LNCAP (cell line): Measurements from ENCODE around the gene IRX2.

Experiments
- CTCF ChIP-seq: fragments of 450-650 bp; IDR thresholded peaks from 2 replicates; pipeline ENCODE4 v1.5.1; 2017; ENCODE audit warnings: mild to moderate bottlenecking

The IRX2 gene

DNA sequence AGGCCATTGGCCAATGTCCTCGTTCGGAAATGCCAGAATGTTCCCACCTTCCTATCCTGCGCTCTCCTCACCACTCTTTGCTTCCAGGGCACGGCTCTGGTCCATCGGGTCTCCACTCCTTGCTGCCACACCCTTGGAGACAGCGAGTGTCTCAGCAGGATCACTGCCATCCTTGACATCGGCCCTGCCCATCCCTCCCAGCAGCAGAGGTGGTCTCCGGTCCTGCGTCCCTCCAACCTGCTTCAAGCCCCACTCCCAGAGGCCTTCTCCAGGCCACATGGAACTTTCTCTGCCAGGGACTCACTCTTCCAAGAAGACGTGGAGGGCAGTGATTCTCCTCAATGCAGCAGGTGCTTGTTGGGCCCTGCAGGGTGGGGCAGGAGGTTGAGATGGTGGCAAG lies 42.7 kb downstream of the IRX2 start:
- TF ChIP-seq CTCF, result no peak

GRCh38 chr5:2708132-2708531 lies 43.3 kb downstream of the IRX2 start:
- TF ChIP-seq CTCF, result no peak

DNA sequence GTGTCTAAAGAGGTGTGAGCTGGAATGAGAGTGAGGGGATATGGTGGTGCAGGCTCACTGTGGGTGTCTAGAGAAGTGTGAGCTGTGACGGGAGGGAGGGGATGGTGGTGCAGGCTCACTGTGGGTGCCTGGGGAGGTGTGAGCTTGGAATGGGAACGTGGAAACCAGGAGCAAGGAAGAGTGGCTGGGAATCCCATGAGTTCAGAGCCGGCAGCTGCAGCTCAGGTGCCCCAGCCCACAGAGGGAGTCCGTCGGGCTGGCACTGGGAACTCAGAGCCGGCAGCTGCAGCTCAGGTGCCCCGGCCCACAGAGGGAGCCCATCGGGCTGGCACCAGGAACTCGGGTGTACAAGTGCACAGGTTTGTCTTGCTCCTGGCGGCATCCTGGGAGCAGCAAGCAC lies 45.6 kb downstream of the IRX2 start:
- no peak for TF ChIP-seq CTCF

GRCh38 chr5:2704806-2705645 lies 46.5 kb downstream of the IRX2 start:
- no peak for TF ChIP-seq CTCF

- TF ChIP-seq CTCF, result no peak
Measured at GRCh38 chr5:2704111-2704510, 47.4 kb downstream of the IRX2 start.

DNA sequence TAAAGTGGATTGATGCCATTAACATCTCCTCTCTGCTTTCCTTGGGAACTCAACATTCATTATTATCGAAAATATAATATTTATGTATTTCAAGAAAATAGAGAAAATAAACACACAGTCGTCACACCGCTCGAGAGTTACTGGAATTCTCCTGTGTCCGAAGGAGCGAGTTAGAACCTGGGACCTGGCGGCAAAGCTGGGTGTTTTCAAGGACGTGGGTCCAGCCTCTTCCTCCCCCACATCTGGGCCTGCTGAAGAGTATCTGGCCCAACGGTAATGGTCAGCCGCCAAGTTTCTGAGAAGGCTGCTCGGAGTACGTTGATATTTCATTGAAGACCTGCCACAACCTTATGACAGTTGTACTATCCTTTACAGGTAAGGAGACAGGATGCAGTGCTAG lies 47.9 kb downstream of the IRX2 start:
- no peak for TF ChIP-seq CTCF

DNA sequence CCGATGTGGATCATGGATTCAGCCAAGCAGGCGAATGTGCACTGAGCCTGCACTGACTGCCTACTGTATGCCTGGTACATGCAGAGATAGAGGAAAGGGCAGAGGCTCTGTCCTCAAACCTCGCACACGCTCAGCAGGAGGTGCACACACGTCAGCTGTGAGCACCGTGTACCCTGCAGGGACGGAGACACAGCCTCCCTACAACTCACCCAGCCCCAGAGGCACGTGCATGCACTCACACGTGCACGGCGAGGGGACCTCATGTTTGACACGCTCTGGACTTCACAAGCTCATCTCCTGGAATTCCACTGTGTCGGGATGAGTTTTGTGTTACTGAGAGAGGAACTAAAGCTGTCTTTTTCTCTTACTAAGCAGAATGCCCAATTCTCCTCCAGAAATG lies 48.4 kb downstream of the IRX2 start:
- TF ChIP-seq CTCF, result no peak
